Tibial nerve (tissue), 3 donors: ENCODE data around the gene MYCBP.

Experiments used
- POLR2A ChIP-seq, 2 donors: fragments of 450-650 bp; IDR thresholded peaks; one replicate each; pipeline ENCODE4 v1.6.1; 2017; ENCODE audit warnings: antibody characterized with exemption in 2 of 2, mild to moderate bottlenecking in 2 of 2, moderate library complexity in 2 of 2
- TF ChIP-seq, protein P1 (sequence below), 5 experiments: fragments of 200-600 bp in 3 of 5; fragments of 450-650 bp in 2 of 5; sonication (generic) in 3 of 5; IDR thresholded peaks; one replicate each; pipeline ENCODE4 v1.5.1; 2016 to 2019; ENCODE audit warnings: antibody characterized with exemption in 5 of 5, mild to moderate bottlenecking in 3 of 5, moderate library complexity in 2 of 5

DNA sequence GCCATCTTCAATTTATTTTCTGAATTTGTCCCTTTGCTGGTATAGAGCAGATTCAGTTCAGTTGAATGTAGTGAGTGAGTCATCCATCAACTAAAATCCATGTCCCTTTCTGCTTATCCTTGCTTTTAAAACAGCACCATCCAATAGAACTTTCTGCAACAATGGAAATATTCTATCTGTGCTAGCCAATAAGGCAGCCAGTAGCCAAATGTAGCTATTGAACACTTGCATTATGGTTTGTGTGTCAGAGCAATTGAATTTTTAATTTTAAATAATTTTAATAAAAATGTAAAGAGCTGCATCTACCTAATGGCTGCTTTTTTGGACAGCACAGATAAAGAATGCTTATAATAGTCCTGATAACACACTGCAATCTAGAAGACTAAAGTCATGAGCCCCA, 8.3 kb upstream of the MYCBP start, which contains the start of gene GJA9:
- no peak for TF ChIP-seq POLR2A (IDR thresholded peaks at IDR 0.05)
- TF ChIP-seq, protein P1, sequence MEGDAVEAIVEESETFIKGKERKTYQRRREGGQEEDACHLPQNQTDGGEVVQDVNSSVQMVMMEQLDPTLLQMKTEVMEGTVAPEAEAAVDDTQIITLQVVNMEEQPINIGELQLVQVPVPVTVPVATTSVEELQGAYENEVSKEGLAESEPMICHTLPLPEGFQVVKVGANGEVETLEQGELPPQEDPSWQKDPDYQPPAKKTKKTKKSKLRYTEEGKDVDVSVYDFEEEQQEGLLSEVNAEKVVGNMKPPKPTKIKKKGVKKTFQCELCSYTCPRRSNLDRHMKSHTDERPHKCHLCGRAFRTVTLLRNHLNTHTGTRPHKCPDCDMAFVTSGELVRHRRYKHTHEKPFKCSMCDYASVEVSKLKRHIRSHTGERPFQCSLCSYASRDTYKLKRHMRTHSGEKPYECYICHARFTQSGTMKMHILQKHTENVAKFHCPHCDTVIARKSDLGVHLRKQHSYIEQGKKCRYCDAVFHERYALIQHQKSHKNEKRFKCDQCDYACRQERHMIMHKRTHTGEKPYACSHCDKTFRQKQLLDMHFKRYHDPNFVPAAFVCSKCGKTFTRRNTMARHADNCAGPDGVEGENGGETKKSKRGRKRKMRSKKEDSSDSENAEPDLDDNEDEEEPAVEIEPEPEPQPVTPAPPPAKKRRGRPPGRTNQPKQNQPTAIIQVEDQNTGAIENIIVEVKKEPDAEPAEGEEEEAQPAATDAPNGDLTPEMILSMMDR (IDR thresholded peaks at IDR 0.05) = no peak
